Activated CD4-positive, alpha-beta memory T cell treated with anti-CD3 and anti-CD28 coated beads, Interleukin-2, amount 10 ng/mL, durations not matched to agents 7 days and 5 days (primary cell): ENCODE measurements around the gene MKLN1. TPM values are rescaled to one million over a fixed set of nuclear protein-coding genes. Genes with fewer than 3 reads are reported as not detected.
"Not testable (repeated sequence)": the region's sequence is repeated elsewhere in the genome, so short reads cannot be mapped to it uniquely, and the experiment has no call there.

ENCODE experiments used
- CTCF ChIA-PET: fragments of 350-600 bp; sonication (Branson Sonifier 250); formaldehyde crosslinking; loops from one replicate; lab custom pipeline; 2021; ENCODE audit warnings: antibody characterized with exemption, inconsistent platforms; lab: Charles Lee
- POLR2A ChIA-PET: fragments of 350-600 bp; sonication (Branson Sonifier 250); formaldehyde crosslinking; loops from one replicate; lab custom pipeline; 2021; ENCODE audit warnings: antibody characterized with exemption; lab: Charles Lee
- DNase-seq: peaks from one replicate; pipeline ENCODE4 v3.0.0-alpha.2; 2020
- H3K27ac Mint-ChIP-seq: one replicate; pipeline ENCODE4 v1.8.0; 2021; ENCODE audit warnings: mild to moderate bottlenecking, mixed read lengths
- H3K27me3 Mint-ChIP-seq: one replicate; pipeline ENCODE4 v1.8.0; 2021; ENCODE audit warnings: mixed read lengths
- H3K36me3 Mint-ChIP-seq: one replicate; pipeline ENCODE4 v1.8.0; 2021; ENCODE audit warnings: low read depth, mixed read lengths
- H3K4me1 Mint-ChIP-seq: one replicate; pipeline ENCODE4 v1.8.0; 2021; ENCODE audit warnings: mixed read lengths
- H3K4me3 Mint-ChIP-seq: one replicate; pipeline ENCODE4 v1.8.0; 2021; ENCODE audit warnings: mild to moderate bottlenecking, mixed read lengths
- H3K9me3 Mint-ChIP-seq: one replicate; pipeline ENCODE4 v1.8.0; 2021; ENCODE audit warnings: mixed read lengths
- total RNA-seq, 2 experiments: library from RNA; stranded (reverse); gene quantifications; one replicate each; pipeline ENCODE4 v1.2.3, GENCODE V29; 2021

The MKLN1 gene
- total RNA-seq, 2 experiments from 2014 or later, result 35.9 to 37.3 TPM

- Mint-ChIP-seq H3K4me1 (peaks cover 27% of the 10 kb centered on the region), H3K4me3 (no peak overlapping the region), H3K9me3 (peaks cover 4% of the 10 kb centered on the region), H3K36me3 (peaks cover 4% of the 10 kb centered on the region), H3K27ac (no peak overlapping the region), H3K27me3 (peaks cover 4% of the 10 kb centered on the region)
- POLR2A ChIA-PET, result no interaction called here
- DNase-seq, result no peak
- CTCF ChIA-PET, result no interaction called here
Observed at GRCh38 chr7:131322861-131323260, 4.8 kb upstream of the MKLN1 start.

DNA sequence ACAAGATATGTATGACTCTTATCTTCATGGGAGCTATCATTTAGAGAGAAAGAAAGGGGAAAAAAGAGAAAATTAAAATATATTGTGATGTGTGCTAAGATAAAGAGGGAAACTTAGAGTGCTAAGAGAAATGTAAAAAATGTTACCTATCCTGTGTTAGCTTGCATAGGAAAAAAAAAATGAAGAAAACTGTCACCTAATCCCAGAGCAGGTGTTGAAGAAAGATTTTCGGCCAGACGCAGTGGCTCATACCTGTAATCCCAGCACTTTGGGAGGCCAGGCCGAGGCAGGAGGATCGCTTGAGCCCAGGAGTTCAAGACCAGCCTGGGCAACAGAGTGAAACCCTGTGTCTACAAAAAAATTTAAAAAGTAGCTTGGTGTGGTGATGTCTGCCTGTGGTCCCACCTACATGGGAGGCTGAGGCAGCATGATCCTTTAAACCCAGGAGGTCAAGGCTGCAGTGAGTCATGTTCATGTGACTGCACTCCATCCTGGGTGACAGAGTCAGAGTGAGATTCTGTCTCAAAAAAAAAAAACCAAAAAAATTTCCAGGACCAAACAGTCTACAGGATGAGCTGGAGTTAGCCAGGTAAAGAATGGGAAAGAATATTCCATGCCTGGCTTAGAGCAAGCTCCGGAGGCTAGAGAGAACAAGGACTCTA is 2.4 kb upstream of the MKLN1 start:
- Mint-ChIP-seq H3K36me3 (peaks cover 9% of the 10 kb centered on the region), H3K4me3 (no peak overlapping the region), H3K27ac (no peak overlapping the region), H3K27me3 (no peaks in the 10 kb centered on the region), H3K9me3 (no peaks in the 10 kb centered on the region), H3K4me1 (peaks cover 43% of the 10 kb centered on the region)
- DNase-seq, result no peak
- ChIA-PET POLR2A (interaction anchor here (0.7 to 6.4 kb wide), 3 partner anchors 14 to 217 kb away, joined by 3 to 74 read pairs (median 3); no protein-coding TSS in a partner anchor), CTCF (no interaction called here)

GRCh38 chr7:131326576-131326975 is 1.1 kb upstream of the MKLN1 start:
- ChIA-PET CTCF (interaction anchor here (1.0 to 2.1 kb wide), 2 partner anchors 95 to 217 kb away, joined by 3 to 11 read pairs; no protein-coding TSS in a partner anchor), POLR2A (interaction anchor here (0.8 to 6.4 kb wide), 11 partner anchors 10 to 267 kb away, joined by 3 to 74 read pairs (median 5); no protein-coding TSS in a partner anchor)
- H3K27ac Mint-ChIP-seq, result no peak overlapping the region
- DNase-seq, result no peak
- H3K27me3 Mint-ChIP-seq, result no peaks in the 10 kb centered on the region
- peak overlapping the region; percentile 95 for H3K4me3 Mint-ChIP-seq
- H3K9me3 Mint-ChIP-seq, result no peaks in the 10 kb centered on the region
- H3K4me1 Mint-ChIP-seq, result peaks cover 53% of the 10 kb centered on the region
- peaks cover 11% of the 10 kb centered on the region for H3K36me3 Mint-ChIP-seq

DNA sequence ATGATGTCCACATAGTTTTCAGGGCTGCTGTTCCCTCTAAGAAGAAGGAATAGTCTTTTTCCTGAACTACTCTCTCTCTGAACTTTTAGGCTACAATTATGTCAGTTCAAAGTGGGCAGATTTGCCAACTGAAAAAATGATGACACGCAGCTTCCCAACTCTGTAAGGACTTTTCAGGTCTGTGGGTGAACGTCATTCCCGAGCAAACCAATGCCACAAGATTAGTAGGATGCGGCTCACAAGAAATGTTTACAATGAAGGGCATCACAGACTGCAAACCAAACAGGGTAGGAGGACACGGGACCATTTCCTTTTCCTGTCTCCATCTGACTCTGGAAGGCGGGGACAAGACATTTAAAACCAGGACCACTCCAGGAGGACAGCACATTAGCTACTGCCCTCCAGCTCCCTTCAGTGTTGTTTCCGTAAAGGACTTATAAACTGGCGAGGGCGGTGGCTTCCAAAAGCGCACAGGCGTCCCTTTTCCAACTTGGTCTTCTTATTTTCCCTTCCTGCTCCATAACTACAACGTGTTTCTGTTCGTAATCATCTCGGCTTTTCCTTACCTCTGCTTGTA is 539 bp upstream of the MKLN1 start:
- Mint-ChIP-seq H3K9me3 (no peaks in the 10 kb centered on the region), H3K4me3 (peak overlapping the region; percentile 95), H3K27me3 (no peaks in the 10 kb centered on the region), H3K4me1 (peaks cover 53% of the 10 kb centered on the region), H3K36me3 (peaks cover 9% of the 10 kb centered on the region), H3K27ac (peak overlapping the region; percentile 79)
- ChIA-PET CTCF (interaction anchor here (0.5 to 2.1 kb wide), 7 partner anchors 20 to 283 kb away, joined by 3 to 11 read pairs (median 3); no protein-coding TSS in a partner anchor), POLR2A (interaction anchor here (0.8 to 6.4 kb wide), 22 partner anchors 9 to 324 kb away, joined by 3 to 74 read pairs (median 4); no protein-coding TSS in a partner anchor)
- DNase-seq, result no peak

DNA sequence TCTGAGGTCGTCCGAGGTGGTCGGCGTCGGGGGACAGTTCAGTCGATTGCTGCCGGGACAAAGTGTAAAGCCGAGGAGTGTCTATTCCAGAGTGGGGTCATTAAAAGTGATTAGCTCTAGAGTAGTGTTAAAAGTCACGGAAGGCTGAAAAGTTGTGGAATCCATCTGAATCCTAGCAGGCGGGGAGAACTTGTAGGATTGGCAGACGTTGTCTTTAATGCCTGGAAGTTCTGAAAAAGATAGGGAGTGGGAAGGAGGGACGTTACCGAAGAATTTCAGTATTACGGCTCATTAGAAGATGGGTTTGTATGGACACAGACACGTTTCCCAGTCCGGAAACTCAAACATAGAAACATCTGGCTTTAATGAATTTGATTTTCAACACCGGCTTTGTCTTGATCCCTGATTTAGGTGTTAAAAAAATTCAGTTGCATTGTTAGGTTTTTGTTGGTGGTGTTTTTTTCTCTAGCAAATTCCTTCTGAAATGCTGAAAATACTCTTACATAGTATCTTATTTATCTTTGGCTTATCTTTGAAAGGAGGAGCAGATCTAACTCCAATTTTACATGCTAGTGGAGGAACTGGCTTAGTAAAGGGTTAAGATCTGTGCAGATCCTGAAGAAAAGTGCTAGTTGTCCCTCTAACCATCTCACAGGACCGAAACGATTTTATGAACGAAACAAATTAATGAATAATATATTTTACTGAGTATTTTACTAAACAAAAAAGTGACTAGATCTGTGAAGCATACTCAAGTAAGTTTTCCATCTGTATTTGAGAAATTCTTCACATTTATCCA is 900 bp downstream of the MKLN1 start:
- Mint-ChIP-seq H3K4me3 (peak overlapping the region; percentile 95), H3K27me3 (no peaks in the 10 kb centered on the region), H3K36me3 (peaks cover 16% of the 10 kb centered on the region), H3K4me1 (peaks cover 52% of the 10 kb centered on the region), H3K9me3 (no peaks in the 10 kb centered on the region), H3K27ac (peak overlapping the region; percentile 79)
- no peak for DNase-seq
- CTCF ChIA-PET, result interaction anchor here (0.6 to 2.1 kb wide), 6 partner anchors 8 to 219 kb away, joined by 3 to 11 read pairs (median 3); no protein-coding TSS in a partner anchor
- POLR2A ChIA-PET, result interaction anchor here (0.9 to 6.4 kb wide), 15 partner anchors 8 to 326 kb away, joined by 3 to 74 read pairs (median 5); no protein-coding TSS in a partner anchor

DNA sequence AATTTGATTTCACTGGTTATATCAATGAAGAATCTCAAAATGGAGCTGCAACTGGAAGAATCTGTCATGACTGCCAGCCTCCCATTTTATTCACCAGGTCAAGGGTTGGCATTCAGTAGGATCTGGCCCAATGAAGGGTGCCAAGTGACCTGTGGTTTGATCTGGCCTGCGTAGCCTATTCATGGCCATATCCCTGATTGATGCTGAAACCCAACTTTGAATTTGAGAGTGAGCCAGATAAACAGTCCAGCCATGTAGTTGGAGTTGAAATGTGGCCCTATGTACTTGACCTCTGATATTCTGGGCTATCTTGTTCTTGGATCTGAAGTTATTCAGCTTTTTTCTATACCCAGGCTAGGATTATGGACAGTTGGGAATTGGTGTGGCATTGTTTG is 1.5 kb downstream of the MKLN1 start:
- peaks cover 51% of the 10 kb centered on the region for H3K4me1 Mint-ChIP-seq
- no peak overlapping the region for H3K27ac Mint-ChIP-seq
- H3K36me3 Mint-ChIP-seq, result peaks cover 22% of the 10 kb centered on the region

GRCh38 chr7:131330299-131330698 is 2.6 kb downstream of the MKLN1 start:
- H3K36me3 Mint-ChIP-seq, result peaks cover 32% of the 10 kb centered on the region
- ChIA-PET POLR2A (interaction anchor here (0.6 kb wide), 1 partner anchor 99 kb away, joined by 5 read pairs; no protein-coding TSS in a partner anchor), CTCF (no interaction called here)
- peaks cover 8% of the 10 kb centered on the region for H3K9me3 Mint-ChIP-seq
- no peaks in the 10 kb centered on the region for H3K27me3 Mint-ChIP-seq
- peaks cover 47% of the 10 kb centered on the region for H3K4me1 Mint-ChIP-seq
- DNase-seq, result no peak
- no peak overlapping the region for H3K27ac Mint-ChIP-seq
- no peak overlapping the region for H3K4me3 Mint-ChIP-seq

More for the DNA sequence above, 1.5 kb downstream of the MKLN1 start:
- Mint-ChIP-seq H3K4me3 (peak overlapping the region; percentile 95), H3K27me3 (no peaks in the 10 kb centered on the region), H3K9me3 (peaks cover 6% of the 10 kb centered on the region)
- ChIA-PET CTCF (no interaction called here), POLR2A (interaction anchor here (2.9 to 6.4 kb wide), 2 partner anchors 141 to 220 kb away, joined by 16 to 74 read pairs; no protein-coding TSS in a partner anchor)
- DNase-seq, result no peak

GRCh38 chr7:131331806-131332205 is 4.1 kb downstream of the MKLN1 start:
- Mint-ChIP-seq H3K27ac (no peak overlapping the region), H3K27me3 (no peaks in the 10 kb centered on the region), H3K9me3 (peaks cover 19% of the 10 kb centered on the region), H3K4me1 (peaks cover 35% of the 10 kb centered on the region), H3K36me3 (peaks cover 44% of the 10 kb centered on the region), H3K4me3 (no peak overlapping the region)
- CTCF ChIA-PET, result no interaction called here
- no peak for DNase-seq
- POLR2A ChIA-PET, result no interaction called here

GRCh38 chr7:131332729-131333128 is 5.1 kb downstream of the MKLN1 start:
- H3K9me3 Mint-ChIP-seq, result peaks cover 26% of the 10 kb centered on the region
- H3K27me3 Mint-ChIP-seq, POLR2A ChIA-PET, H3K27ac Mint-ChIP-seq, H3K4me3 Mint-ChIP-seq, DNase-seq: not testable (repeated sequence)
- peaks cover 28% of the 10 kb centered on the region for H3K4me1 Mint-ChIP-seq
- CTCF ChIA-PET, result interaction anchor here (0.5 kb wide), 1 partner anchor 121 kb away, joined by 3 read pairs; no protein-coding TSS in a partner anchor
- peaks cover 49% of the 10 kb centered on the region for H3K36me3 Mint-ChIP-seq

GRCh38 chr7:131335639-131336381 is 8.1 kb downstream of the MKLN1 start:
- Mint-ChIP-seq H3K4me1 (peaks cover 8% of the 10 kb centered on the region), H3K36me3 (peaks cover 66% of the 10 kb centered on the region), H3K4me3 (no peak overlapping the region), H3K27me3 (no peaks in the 10 kb centered on the region), H3K9me3 (peaks cover 41% of the 10 kb centered on the region), H3K27ac (no peak overlapping the region)
- no peak for DNase-seq
- ChIA-PET CTCF (interaction anchor here (0.7 kb wide), 1 partner anchor 266 kb away, joined by 3 read pairs; no protein-coding TSS in a partner anchor), POLR2A (interaction anchor here (1.3 to 1.7 kb wide), 3 partner anchors 8 to 226 kb away, joined by 3 to 9 read pairs (median 5); partner anchors contain the start of gene MKLN1)

DNA sequence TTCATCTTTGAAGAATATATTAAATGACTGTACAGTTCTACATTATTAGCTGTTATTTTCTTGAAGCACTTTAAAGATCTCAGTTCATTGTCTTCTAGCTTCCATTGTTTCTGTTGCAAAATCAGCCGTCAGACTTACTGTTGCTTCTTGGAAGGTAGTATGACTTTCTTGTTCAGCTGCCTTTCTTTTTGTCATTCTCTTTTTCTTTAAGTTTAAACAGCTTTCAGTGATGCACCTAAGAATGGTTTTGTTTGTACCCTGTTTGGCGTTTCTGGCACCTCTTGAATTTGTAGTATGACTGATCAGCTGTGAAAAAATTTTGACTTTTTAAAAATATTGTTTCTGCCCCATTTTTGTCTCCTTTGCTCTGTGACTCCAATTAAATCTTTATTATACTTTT is 9.3 kb downstream of the MKLN1 start:
- peaks cover 41% of the 10 kb centered on the region for H3K9me3 Mint-ChIP-seq
- no peak overlapping the region for H3K4me3 Mint-ChIP-seq
- H3K27ac Mint-ChIP-seq, result no peak overlapping the region
- H3K4me1 Mint-ChIP-seq, result peaks cover 1% of the 10 kb centered on the region
- POLR2A ChIA-PET, result interaction anchor here (1.3 to 1.7 kb wide), 3 partner anchors 9 to 229 kb away, joined by 3 to 9 read pairs (median 4); partner anchors contain the start of gene MKLN1
- DNase-seq, result no peak
- no peaks in the 10 kb centered on the region for H3K27me3 Mint-ChIP-seq
- CTCF ChIA-PET, result interaction anchor here (0.7 to 1.0 kb wide), 2 partner anchors 9 to 267 kb away, joined by 3 read pairs; partner anchors contain the start of gene MKLN1
- H3K36me3 Mint-ChIP-seq, result peaks cover 69% of the 10 kb centered on the region
